ENCODE results near the gene TRIM41.

- TF ChIP-seq, protein P1, sequence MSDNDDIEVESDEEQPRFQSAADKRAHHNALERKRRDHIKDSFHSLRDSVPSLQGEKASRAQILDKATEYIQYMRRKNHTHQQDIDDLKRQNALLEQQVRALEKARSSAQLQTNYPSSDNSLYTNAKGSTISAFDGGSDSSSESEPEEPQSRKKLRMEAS (CRISPR knock-in tag; IDR thresholded peaks at IDR 0.05) = no peak
- TF ChIP-seq HMGXB4 (CRISPR knock-in tag; IDR thresholded peaks at IDR 0.05) (no peak), CTCF (IDR thresholded peaks at IDR 0.05 in 2 of 3, conservative IDR thresholded peaks at IDR 0.05 in 1 of 3; ENCODE audit: insufficient read depth in 2 of 3, low read depth in 1 of 3, low read length in 3 of 3) (no peak), TAF9B (IDR thresholded peaks at IDR 0.05; ENCODE audit: partially characterized antibody) (no peak), ARID4B (CRISPR knock-in tag; IDR thresholded peaks at IDR 0.05) (peak; percentile 37; the same call in 1 of the 2 replicates), POLR2A (conservative IDR thresholded peaks at IDR 0.05) (no peak), ZNF24 (IDR thresholded peaks at IDR 0.05) (no peak)
- TF ChIP-seq, protein P2, sequence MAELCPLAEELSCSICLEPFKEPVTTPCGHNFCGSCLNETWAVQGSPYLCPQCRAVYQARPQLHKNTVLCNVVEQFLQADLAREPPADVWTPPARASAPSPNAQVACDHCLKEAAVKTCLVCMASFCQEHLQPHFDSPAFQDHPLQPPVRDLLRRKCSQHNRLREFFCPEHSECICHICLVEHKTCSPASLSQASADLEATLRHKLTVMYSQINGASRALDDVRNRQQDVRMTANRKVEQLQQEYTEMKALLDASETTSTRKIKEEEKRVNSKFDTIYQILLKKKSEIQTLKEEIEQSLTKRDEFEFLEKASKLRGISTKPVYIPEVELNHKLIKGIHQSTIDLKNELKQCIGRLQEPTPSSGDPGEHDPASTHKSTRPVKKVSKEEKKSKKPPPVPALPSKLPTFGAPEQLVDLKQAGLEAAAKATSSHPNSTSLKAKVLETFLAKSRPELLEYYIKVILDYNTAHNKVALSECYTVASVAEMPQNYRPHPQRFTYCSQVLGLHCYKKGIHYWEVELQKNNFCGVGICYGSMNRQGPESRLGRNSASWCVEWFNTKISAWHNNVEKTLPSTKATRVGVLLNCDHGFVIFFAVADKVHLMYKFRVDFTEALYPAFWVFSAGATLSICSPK (IDR thresholded peaks at IDR 0.05; ENCODE audit: borderline replicate concordance) = no peak
Measured at GRCh38 chr5:181242031-181242451, 19.0 kb downstream of the TRIM41 start.

All from K562 (cell line).